ENCODE data around the gene C17orf67. TPM values are rescaled to one million over a fixed set of nuclear protein-coding genes. Genes with fewer than 3 reads are reported as not detected.

C17orf67 gene
- total and polyA plus RNA-seq, 2 of the 13 experiments (the other 11 are each of a cell fraction or from before 2014, with no cell fraction given): 0.41 to 0.86 TPM

- TF ChIP-seq ZBED4 (CRISPR knock-in tag; IDR thresholded peaks at IDR 0.05; ENCODE audit: borderline replicate concordance): no peak
- no peak for TF ChIP-seq AGO2 (optimal IDR thresholded peaks at IDR 0.05; ENCODE audit: low read depth, low read length)
- TF ChIP-seq ZNF644 (CRISPR knock-in tag; IDR thresholded peaks at IDR 0.05; ENCODE audit: low read depth): no peak
These were observed 54.4 kb downstream of the C17orf67 start (continued) for GRCh38 chr17:56779322-56779721.

DNA sequence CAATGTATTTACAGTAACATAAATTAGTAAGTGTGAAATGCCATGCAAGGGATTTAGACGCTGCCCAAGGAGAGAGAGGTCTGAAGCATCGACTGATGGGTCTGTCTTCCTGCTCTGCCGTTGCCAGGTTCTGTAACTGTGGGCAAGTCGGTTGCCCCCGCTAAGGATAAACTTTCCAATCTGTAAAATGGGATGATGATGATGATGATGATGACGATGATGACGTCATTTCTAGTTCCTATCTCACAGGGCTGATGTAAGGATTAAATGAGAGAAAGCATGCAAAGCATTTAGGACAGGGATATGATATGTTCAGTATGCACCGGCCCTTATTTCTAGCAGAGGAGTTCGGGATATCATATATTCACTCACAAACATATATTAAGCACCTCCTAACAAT lies 54.8 kb downstream of the C17orf67 start:
- in situ Hi-C loops (cut with HindIII; ENCODE audit: extremely low pct_ligation_motif_present, low pct_unique_long_range_greater_than_20kb) (no loop called here), intact Hi-C loops (cut with micrococcal nuclease; ENCODE audit: unreplicated experiment) (no loop called here)
- WGBS (ENCODE audit: low lambda C conversion rate): 47% methylated on average over 9 of the region's 9 CpGs
- no peak for DNase-seq (ENCODE audit: low spot score)
- Histone ChIP-seq H2AFZ (ENCODE audit: low read length) (no peak overlapping the region), H3K4me2 (ENCODE audit: low read depth, low read length) (no peak overlapping the region), H3K9ac (ENCODE audit: insufficient read depth, low read depth, low read length) (no peak overlapping the region), H3K27ac (ENCODE audit: extremely low read length, insufficient read depth, low read length) (no peak overlapping the region), H3K27me3 (ENCODE audit: control insufficient read depth in 1 of 2, insufficient read depth in 2 of 2, low read length in 2 of 2) (peaks cover 0 to 51% of the 10 kb centered on the region in 2 experiments; a peak in 4 of 5 replicates), H4K20me1 (ENCODE audit: insufficient read depth, low read length) (no peaks in the 10 kb centered on the region), H3K9me3 (ENCODE audit: low read length) (no peaks in the 10 kb centered on the region), H3K4me1 (ENCODE audit: insufficient read depth, low read length) (peaks cover 12% of the 10 kb centered on the region), H3K36me3 (replicated peaks in 1 of 2; ENCODE audit: control insufficient read depth in 1 of 2, insufficient read depth in 2 of 2, low read length in 2 of 2) (no peaks in the 10 kb centered on the region), H3K79me2 (ENCODE audit: insufficient read depth, low read length) (no peaks in the 10 kb centered on the region), H3K4me3 (replicated peaks in 1 of 3; ENCODE audit: insufficient read depth in 1 of 3, low read depth in 2 of 3, low read length in 3 of 3) (no peak overlapping the region)
- POLR2A ChIA-PET: no interaction called here
- no peak for ATAC-seq
- BruUV-seq (replicated peaks): no TSS peak
- FAIRE-seq: no peak
- TF ChIP-seq ZNF629 (CRISPR knock-in tag; conservative IDR thresholded peaks at IDR 0.05) (peak; percentile 61), ATF7 (IDR thresholded peaks at IDR 0.05) (peak; percentile 100), ATF7 (CRISPR knock-in tag; IDR thresholded peaks at IDR 0.05) (no peak), CREB1 (IDR thresholded peaks at IDR 0.05) (peak; percentile 99), CREB1 (CRISPR knock-in tag; IDR thresholded peaks at IDR 0.05) (no peak), CHCHD3 (CRISPR knock-in tag; IDR thresholded peaks at IDR 0.05) (no peak)
- CTCF ChIA-PET (ENCODE audit: low intra/inter-chr PET ratio, low total read pairs): interaction anchor here (3.3 kb wide), 1 partner anchor 186 kb away, joined by 27 read pairs; the partner anchor contains the start of gene NOG
